ENCODE measurements around the gene DOCK2.
"Not testable (repeated sequence)": the region's sequence is repeated elsewhere in the genome, so short reads cannot be mapped to it uniquely, and the experiment has no call there.

Gene DOCK2

DNA sequence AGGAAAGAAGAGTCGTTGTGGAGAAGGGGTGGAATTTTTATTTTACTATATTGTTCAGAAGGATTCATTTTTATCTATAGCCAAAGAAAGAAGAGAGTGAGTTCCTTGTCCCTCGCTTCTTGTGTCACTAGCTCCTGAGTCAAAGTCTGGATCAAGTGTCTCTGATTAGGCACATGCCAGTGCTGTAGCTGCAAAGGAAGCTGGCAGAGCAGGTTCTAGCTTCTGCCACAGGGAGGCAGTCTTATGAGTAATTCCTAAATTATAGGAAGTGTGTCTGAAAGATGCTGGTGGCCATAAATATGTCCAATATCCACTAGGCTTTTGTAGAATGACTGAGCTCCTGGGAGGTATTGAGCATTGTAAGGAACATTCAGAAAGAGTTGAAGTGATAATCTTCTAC, 84.7 kb downstream of the DOCK2 start:
- no peak for DNase-seq

- DNase-seq = no peak
These were observed 86.2 kb downstream of the DOCK2 start for GRCh38 chr5:169723103-169723831.

- DNase-seq = no peak
These were observed 87.4 kb downstream of the DOCK2 start for GRCh38 chr5:169724303-169725087.

GRCh38 chr5:169725665-169726064, 88.6 kb downstream of the DOCK2 start:
- DNase-seq = not testable (repeated sequence)

DNA sequence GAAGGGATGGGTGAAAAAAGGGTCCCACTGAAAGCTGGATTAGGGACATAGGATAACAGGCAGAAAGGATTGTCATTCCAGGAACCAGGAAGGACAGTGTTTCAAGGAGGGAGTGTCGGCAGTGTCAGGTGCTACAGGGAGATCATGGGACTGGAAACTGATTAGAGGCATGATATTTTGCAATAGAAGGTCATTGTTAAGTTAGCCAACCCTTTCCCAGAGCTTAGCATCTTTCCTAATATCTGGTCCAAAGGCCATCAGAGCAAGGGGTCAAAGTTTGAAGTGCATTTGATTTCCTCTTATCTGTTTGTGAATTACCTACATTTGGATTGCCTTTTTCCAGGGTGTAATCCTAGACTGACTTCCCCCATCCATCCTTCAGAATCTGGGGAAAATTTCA, 91.3 kb downstream of the DOCK2 start:
- no peak for DNase-seq

GRCh38 chr5:169731221-169731620, 94.1 kb downstream of the DOCK2 start:
- DNase-seq = no peak

DNA sequence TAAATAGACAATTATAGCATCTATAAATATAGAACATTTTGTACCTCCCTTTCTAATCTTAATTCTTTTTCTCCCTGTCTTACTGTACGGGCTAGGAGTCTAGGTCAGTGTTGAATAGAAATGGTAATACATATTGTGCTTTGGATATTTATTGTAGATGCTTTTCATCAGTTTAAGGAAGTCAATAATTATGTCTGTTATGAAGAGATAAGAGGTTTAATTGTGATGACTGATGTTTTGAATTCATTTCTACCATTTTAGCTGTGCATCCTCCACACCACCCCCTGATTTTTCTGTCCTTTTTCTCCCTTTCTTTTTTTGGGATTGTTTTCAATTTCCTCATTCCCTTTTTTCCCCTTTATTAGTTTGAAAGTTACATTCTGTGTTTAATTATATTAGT, 95.8 kb downstream of the DOCK2 start:
- DNase-seq = no peak

GRCh38 chr5:169735913-169736312, 98.8 kb downstream of the DOCK2 start:
- no peak for DNase-seq

DNA sequence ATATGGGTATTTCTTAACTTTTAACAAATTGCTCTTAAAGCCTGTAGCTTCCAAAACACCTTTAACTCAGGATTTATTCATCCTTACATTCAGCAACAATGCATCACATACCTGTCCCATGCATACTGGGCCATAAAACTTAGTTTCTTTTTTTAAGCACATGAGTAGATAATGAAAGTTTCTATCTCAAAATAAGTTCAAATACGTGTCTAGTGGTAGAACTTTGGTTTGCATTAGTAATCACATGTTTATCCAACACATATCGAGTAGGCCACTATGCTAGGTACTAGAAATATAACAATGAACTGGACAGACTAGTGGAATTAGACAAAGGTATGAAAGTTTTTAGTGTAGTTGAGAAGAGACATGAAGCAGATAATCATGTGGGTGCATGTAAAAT, 99.6 kb downstream of the DOCK2 start:
- no peak for DNase-seq

DNA sequence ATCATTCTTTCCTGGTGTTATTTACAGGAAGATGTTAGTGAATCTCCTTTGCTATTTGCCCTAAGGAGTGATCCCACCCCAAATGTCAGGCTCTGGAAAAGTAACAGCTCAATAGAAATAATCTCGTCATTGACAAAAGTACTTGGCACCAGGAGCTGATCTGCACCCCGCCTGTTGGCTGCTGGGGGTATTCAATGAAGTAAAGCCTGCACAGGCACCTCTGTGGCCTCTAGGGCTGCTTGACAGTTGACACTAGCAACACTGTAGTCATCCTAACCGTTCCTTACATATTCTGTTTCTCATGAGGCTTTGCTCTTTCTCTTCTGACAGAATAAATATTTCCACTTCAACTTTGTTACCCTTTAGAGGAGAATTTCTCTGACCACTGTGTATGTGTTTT, 103.4 kb downstream of the DOCK2 start:
- DNase-seq = no peak

GRCh38 chr5:169742771-169743296, 105.8 kb downstream of the DOCK2 start:
- peak; percentile 87 for DNase-seq

DNA sequence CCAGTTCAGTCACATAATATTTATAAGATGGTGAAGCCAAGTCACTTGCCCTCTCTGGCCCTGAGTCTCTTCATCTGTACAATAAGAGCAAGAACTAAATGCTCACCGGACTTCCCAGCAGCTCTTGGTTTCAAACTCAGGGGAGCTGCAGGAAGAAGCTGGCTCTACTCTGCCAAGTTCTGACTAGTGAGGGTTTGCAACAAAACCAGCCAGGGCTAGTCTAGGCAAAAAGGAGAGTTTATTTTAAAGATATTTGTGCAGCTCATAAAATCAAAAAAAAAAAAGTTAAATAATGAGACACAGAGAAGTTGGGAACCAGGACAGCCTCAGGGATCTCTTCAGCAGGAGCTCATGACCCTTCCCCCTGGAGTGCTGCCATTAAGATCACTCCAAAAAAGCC, 107.3 kb downstream of the DOCK2 start:
- no peak for DNase-seq

- DNase-seq = no peak
These were observed 108.5 kb downstream of the DOCK2 start for GRCh38 chr5:169745441-169746146.

DNA sequence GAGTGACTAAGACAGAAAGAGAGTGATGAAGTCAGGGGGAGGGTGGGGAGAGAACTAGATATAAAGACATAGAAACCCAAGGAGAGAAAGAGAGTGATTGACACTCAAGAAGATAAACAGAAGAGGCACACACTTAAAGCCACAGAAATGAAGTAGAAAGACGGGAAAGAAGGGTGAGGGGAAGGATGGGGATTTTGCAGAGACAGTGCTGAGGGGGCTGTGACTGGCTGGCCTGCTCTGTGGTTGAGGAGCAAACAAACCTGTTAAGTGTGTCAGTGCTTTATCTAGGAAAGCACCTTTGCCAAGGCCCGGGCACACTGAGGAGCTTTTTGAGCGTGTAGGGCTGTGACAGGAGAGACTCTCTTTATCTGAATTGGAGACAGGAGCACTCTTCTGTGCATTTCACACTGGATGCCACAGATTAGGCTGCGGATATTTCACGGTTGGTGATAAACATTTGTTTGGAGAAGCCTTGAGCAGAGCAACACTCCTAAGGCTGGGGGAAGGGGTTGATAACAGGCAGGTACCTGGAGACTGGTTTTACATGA, 109.1 kb downstream of the DOCK2 start:
- DNase-seq = no peak

DNA sequence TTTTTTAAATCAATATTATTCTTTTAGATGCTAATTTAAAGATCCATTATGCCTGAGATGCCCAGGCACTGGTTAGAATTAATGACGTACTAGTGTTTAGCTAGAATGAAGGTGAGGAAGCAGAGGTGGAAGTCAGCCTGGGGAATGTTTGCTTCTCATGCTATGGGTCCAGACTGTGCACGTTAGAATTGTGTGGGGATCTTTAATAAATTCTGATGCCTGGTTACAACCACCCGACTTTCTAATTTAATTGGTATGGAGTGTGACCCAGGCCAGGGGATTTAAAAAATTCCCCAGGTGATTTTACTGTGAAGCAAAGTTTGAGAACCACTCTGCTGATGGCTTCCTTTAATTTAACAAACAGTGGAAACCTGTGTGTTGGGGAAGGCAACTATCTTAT, 111.1 kb downstream of the DOCK2 start:
- DNase-seq = no peak

- no peak for DNase-seq
These were observed 112.2 kb downstream of the DOCK2 start for GRCh38 chr5:169749295-169749694.

GRCh38 chr5:169751490-169751889, 114.4 kb downstream of the DOCK2 start:
- DNase-seq = no peak

- DNase-seq = not testable (repeated sequence)
These were observed 115.5 kb downstream of the DOCK2 start for GRCh38 chr5:169752566-169752965.

DNA sequence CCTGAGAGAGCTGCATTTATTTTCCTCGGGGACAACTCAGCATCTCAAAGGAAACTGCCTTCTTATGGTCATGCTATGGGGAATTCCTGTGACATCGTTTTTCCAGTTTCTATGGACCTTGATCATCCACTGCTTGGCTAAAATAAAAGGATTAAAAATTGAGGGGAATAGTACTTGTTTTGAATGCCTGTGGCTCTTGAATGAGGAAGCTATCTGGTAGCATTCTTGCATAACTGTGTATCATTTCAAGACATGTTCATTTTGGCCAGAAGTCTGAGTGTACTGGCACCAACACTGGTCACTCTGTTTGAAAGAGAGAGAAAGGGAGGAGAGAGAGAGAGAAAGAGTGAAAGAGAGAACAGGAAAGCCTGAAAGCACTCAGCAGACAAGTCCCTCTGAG, 116.7 kb downstream of the DOCK2 start:
- DNase-seq = no peak

DNA sequence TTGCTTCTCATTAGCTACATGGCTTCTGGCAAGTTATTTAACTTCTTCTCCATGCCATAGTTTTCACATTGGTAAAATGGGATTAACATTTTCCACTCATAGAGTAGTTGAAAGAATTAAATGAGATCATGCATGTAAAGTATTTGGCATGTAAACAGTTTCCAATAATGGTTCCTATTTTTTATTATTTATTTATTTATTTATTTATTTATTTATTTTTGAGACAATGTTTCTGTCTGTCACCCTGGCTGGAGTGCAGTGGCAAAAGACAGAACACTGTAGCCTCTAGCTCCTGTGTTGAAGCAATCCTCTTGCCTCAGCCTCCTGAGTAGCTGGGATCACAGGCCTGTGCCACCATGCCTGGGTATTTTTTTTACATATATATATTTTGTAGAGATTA, 117.7 kb downstream of the DOCK2 start:
- DNase-seq = no peak

DNA sequence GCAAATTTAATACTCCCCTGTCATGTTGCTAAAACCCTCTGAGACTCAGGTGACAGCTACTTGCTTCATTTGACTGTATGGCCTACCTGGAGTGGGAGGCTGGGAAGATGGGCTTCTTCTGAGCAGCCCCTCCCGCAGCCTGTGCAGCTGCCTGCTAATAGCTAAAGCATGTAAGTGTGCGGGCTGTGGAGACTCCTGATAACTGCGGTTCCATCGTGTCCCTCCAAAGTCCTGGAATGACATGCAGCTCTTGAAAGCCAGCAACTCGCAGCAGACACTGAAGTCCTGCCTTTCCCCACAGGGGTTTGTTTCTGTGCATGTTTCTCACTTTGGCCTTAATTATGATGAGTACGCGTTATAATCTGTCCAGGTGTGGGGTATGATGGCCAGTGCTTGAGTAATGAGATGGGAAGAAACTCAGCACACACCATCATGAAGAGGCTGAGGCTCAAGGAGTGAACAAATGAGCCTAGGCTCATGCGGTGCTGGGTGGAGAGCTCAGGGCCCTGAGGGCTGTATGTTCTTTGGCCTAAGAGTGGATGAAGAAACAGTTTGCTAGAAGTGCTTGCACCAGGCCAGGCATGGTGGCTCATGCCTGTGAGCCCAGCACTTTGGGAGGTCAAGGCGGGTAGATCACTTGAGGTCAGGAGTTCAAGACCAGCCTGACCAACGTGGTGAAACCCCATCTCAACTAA, 119.1 kb downstream of the DOCK2 start:
- DNase-seq = no peak

- DNase-seq = no peak
These were observed 119.9 kb downstream of the DOCK2 start for GRCh38 chr5:169757016-169757415.

DNA sequence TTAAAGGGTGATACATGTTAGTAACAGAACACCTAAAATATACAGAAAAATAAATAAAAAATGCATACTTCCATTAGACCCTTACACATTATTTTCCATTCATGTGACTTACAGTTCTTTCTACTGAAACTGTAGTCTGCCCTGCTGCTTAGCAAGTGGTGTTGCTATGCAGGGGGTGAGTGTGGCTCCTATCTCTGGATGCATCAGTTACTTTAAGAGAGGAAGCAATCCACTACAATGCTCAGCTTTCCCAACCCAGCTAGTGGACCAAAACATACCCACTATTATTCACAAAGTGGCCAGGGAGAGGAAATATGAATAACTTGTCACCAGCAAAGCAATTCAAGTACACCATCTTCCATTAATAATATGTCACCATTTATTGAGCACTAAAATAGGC, 121.8 kb downstream of the DOCK2 start:
- DNase-seq = no peak

Measured in NCI-H2171 treated with DMSO at 0.1 percent for 48 hours (cell line).